HepG2 (cell line): ENCODE measurements around the gene ASAP2. TPM values are rescaled to one million over a fixed set of nuclear protein-coding genes. Genes with fewer than 3 reads are reported as not detected.

Experiments used
- FOXK1 ChIP-seq: sonication (generic); formaldehyde crosslinking; IDR thresholded peaks from 2 replicates; pipeline ENCODE4 v1.4.0; 2020; ENCODE audit warnings: low read depth, missing genetic modification reagents, borderline replicate concordance
- HMG20A ChIP-seq: IDR thresholded peaks from 2 replicates; pipeline ENCODE4 v1.6.1; 2016; ENCODE audit warnings: borderline replicate concordance
- MED1 ChIP-seq: sonication (generic); formaldehyde crosslinking; IDR thresholded peaks from 2 replicates; pipeline ENCODE4 v1.4.0; 2020; ENCODE audit warnings: missing genetic modification reagents
- MIER3 ChIP-seq: IDR thresholded peaks from 2 replicates; pipeline ENCODE4 v1.6.1; 2016; ENCODE audit warnings: missing compliant biosample characterization, borderline replicate concordance
- REXO4 ChIP-seq: sonication (generic); formaldehyde crosslinking; IDR thresholded peaks from 2 replicates; pipeline ENCODE4 v1.8.0; 2022; ENCODE audit warnings: missing genetic modification reagents, mild to moderate bottlenecking, borderline replicate concordance
- SOX13 ChIP-seq, 3 experiments: fragments of 450-650 bp in 1 of 3; sonication (generic) in 1 of 3; formaldehyde crosslinking in 1 of 3; IDR thresholded peaks in 2 of 3; conservative IDR thresholded peaks in 1 of 3; 2 replicates each; pipeline versions ENCODE4 v1.5.0 to v1.6.1; 2016 to 2020; ENCODE audit warnings: antibody characterized with exemption in 1 of 3, mild to moderate bottlenecking in 1 of 3, missing compliant biosample characterization in 1 of 3, missing genetic modification reagents in 1 of 3, moderate library complexity in 1 of 3
- SP1 ChIP-seq, 2 experiments: fragments of 450-650 bp in 1 of 2; sonication (generic) in 1 of 2; formaldehyde crosslinking in 1 of 2; IDR thresholded peaks; 2 replicates each; pipeline versions ENCODE4 v1.4.0 to v1.6.1; 2016 to 2020; ENCODE audit warnings: missing genetic modification reagents in 1 of 2
- STAG1 ChIP-seq: sonication (generic); formaldehyde crosslinking; IDR thresholded peaks from 2 replicates; pipeline ENCODE4 v1.4.0; 2020; ENCODE audit warnings: missing genetic modification reagents
- ZFP1 ChIP-seq: IDR thresholded peaks from 2 replicates; pipeline ENCODE4 v1.6.1; 2016
- ZNF790 ChIP-seq: sonication (generic); formaldehyde crosslinking; IDR thresholded peaks from 2 replicates; pipeline ENCODE4 v1.8.0; 2022; ENCODE audit warnings: missing genetic modification reagents, mild to moderate bottlenecking, borderline replicate concordance
- ZSCAN9 ChIP-seq: IDR thresholded peaks from 2 replicates; pipeline ENCODE4 v1.6.1; 2016; ENCODE audit warnings: borderline replicate concordance
- polyA plus RNA-seq, 8 experiments: library from polyadenylated mRNA; depleted of rRNA in 3 of 8; stranded (reverse) in 7 of 8; unstranded in 1 of 8; fragments of >200 nt; fragmentation: Illumina TruSeq in 4 of 8; extraction: Trizol in 4 of 8; gene quantifications; 2 replicates each; pipeline versions ENCODE4 v1.2.1 to v1.2.3, GENCODE V29; 2011 to 2016; ENCODE audit warnings: low read depth in 4 of 8, missing spikeins in 1 of 8, mixed read lengths in 1 of 8; ENCODE audit not compliant: insufficient read depth in 1 of 8
- total RNA-seq, 5 experiments: library from RNA; depleted of rRNA; stranded (reverse); fragments of >200 nt; fragmentation: Illumina TruSeq; extraction: Trizol; gene quantifications; 2 replicates each; pipeline ENCODE4 v1.2.3, GENCODE V29; 2016; ENCODE audit warnings: low read depth in 1 of 5
- TF ChIP-seq, protein P1 (sequence below): sonication (generic); IDR thresholded peaks from 2 replicates; pipeline ENCODE4 v1.6.1; 2016; ENCODE audit warnings: low read depth, borderline replicate concordance
- TF ChIP-seq, protein P2 (sequence below): sonication (generic); formaldehyde crosslinking; IDR thresholded peaks from 2 replicates; pipeline ENCODE4 v1.4.0; 2020; ENCODE audit warnings: mild to moderate bottlenecking, missing genetic modification reagents
- TF ChIP-seq, protein P3 (sequence below): sonication (generic); formaldehyde crosslinking; IDR thresholded peaks from 2 replicates; pipeline ENCODE4 v1.5.1; 2020; ENCODE audit warnings: mild to moderate bottlenecking, missing genetic modification reagents, moderate library complexity
- TF ChIP-seq, protein P4 (sequence below): IDR thresholded peaks from 2 replicates; pipeline ENCODE4 v1.6.1; 2016; ENCODE audit warnings: missing genetic modification reagents, missing compliant biosample characterization
- TF ChIP-seq, protein P5 (sequence below): IDR thresholded peaks from 2 replicates; pipeline ENCODE4 v1.6.1; 2016; ENCODE audit warnings: missing compliant biosample characterization, missing genetic modification reagents, borderline replicate concordance

The ASAP2 gene
- total and polyA plus RNA-seq, 2 of the 13 experiments (the other 11 are each of a cell fraction or from before 2014, with no cell fraction given) = 7.3 to 22.3 TPM

DNA sequence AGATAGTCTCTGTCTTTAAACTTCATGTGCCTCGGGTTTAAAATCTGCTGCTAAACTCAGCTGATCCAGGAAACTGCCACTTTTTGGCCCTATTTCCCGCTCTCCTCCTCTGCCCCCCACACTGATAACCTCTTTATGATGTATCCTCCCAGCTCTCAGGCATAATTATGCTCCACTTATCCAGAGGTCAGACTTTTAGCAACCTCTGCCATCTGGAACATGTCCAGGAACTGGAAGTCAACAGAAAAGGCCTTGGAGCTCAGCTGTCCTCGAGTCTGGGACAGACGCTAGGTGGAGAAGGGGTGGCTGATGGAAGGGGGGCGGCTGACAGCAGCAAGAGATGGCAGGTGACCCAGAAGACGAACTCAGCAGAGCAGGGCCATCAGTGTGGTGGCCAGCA is 41.2 kb downstream of the ASAP2 start (continued):
- TF ChIP-seq HMG20A (CRISPR knock-in tag) = 0 out of 2 replicates have a peak, but pooled peaks have one; percentile 51
- no peak for TF ChIP-seq SP1 (IDR thresholded peaks at IDR 0.05)
- TF ChIP-seq SP1 (CRISPR knock-in tag; IDR thresholded peaks at IDR 0.05) = no peak
- TF ChIP-seq ZNF790 (CRISPR knock-in tag) = no peak
- TF ChIP-seq ZSCAN9 (CRISPR knock-in tag) = 0 out of 2 replicates have a peak, but pooled peaks have one; percentile 16
- TF ChIP-seq, protein P1, sequence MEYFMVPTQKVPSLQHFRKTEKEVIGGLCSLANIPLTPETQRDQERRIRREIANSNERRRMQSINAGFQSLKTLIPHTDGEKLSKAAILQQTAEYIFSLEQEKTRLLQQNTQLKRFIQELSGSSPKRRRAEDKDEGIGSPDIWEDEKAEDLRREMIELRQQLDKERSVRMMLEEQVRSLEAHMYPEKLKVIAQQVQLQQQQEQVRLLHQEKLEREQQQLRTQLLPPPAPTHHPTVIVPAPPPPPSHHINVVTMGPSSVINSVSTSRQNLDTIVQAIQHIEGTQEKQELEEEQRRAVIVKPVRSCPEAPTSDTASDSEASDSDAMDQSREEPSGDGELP = peak; percentile 92
- TF ChIP-seq REXO4 = no peak
- TF ChIP-seq MIER3 = 0 out of 2 replicates have a peak, but pooled peaks have one; percentile 42
- TF ChIP-seq, protein P2, sequence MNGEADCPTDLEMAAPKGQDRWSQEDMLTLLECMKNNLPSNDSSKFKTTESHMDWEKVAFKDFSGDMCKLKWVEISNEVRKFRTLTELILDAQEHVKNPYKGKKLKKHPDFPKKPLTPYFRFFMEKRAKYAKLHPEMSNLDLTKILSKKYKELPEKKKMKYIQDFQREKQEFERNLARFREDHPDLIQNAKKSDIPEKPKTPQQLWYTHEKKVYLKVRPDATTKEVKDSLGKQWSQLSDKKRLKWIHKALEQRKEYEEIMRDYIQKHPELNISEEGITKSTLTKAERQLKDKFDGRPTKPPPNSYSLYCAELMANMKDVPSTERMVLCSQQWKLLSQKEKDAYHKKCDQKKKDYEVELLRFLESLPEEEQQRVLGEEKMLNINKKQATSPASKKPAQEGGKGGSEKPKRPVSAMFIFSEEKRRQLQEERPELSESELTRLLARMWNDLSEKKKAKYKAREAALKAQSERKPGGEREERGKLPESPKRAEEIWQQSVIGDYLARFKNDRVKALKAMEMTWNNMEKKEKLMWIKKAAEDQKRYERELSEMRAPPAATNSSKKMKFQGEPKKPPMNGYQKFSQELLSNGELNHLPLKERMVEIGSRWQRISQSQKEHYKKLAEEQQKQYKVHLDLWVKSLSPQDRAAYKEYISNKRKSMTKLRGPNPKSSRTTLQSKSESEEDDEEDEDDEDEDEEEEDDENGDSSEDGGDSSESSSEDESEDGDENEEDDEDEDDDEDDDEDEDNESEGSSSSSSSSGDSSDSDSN (CRISPR knock-in tag) = no peak
- TF ChIP-seq, protein P3, sequence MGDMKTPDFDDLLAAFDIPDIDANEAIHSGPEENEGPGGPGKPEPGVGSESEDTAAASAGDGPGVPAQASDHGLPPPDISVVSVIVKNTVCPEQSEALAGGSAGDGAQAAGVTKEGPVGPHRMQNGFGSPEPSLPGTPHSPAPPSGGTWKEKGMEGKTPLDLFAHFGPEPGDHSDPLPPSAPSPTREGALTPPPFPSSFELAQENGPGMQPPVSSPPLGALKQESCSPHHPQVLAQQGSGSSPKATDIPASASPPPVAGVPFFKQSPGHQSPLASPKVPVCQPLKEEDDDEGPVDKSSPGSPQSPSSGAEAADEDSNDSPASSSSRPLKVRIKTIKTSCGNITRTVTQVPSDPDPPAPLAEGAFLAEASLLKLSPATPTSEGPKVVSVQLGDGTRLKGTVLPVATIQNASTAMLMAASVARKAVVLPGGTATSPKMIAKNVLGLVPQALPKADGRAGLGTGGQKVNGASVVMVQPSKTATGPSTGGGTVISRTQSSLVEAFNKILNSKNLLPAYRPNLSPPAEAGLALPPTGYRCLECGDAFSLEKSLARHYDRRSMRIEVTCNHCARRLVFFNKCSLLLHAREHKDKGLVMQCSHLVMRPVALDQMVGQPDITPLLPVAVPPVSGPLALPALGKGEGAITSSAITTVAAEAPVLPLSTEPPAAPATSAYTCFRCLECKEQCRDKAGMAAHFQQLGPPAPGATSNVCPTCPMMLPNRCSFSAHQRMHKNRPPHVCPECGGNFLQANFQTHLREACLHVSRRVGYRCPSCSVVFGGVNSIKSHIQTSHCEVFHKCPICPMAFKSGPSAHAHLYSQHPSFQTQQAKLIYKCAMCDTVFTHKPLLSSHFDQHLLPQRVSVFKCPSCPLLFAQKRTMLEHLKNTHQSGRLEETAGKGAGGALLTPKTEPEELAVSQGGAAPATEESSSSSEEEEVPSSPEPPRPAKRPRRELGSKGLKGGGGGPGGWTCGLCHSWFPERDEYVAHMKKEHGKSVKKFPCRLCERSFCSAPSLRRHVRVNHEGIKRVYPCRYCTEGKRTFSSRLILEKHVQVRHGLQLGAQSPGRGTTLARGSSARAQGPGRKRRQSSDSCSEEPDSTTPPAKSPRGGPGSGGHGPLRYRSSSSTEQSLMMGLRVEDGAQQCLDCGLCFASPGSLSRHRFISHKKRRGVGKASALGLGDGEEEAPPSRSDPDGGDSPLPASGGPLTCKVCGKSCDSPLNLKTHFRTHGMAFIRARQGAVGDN (CRISPR knock-in tag) = peak; percentile 49
- TF ChIP-seq, protein P4, sequence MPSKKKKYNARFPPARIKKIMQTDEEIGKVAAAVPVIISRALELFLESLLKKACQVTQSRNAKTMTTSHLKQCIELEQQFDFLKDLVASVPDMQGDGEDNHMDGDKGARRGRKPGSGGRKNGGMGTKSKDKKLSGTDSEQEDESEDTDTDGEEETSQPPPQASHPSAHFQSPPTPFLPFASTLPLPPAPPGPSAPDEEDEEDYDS (CRISPR knock-in tag) = 0 out of 2 replicates have a peak, but pooled peaks have one; percentile 45
- 0 out of 2 replicates have a peak, but pooled peaks have one; percentile 11 for TF ChIP-seq STAG1 (CRISPR knock-in tag)
- TF ChIP-seq, protein P5, sequence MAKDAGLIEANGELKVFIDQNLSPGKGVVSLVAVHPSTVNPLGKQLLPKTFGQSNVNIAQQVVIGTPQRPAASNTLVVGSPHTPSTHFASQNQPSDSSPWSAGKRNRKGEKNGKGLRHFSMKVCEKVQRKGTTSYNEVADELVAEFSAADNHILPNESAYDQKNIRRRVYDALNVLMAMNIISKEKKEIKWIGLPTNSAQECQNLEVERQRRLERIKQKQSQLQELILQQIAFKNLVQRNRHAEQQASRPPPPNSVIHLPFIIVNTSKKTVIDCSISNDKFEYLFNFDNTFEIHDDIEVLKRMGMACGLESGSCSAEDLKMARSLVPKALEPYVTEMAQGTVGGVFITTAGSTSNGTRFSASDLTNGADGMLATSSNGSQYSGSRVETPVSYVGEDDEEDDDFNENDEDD = no peak
- TF ChIP-seq MED1 (CRISPR knock-in tag) = 0 out of 2 replicates have a peak, but pooled peaks have one; percentile 19
- TF ChIP-seq FOXK1 (CRISPR knock-in tag) = peak; percentile 43; the same call in 1 of the 2 replicates
- no peak for TF ChIP-seq SOX13 (IDR thresholded peaks at IDR 0.05)
- TF ChIP-seq SOX13 (CRISPR knock-in tag; conservative IDR thresholded peaks at IDR 0.05 in 1 of 2, IDR thresholded peaks at IDR 0.05 in 1 of 2) = peak in 1 of 2 experiments; percentile 62; a peak in 2 of 4 replicates
- TF ChIP-seq ZFP1 (CRISPR knock-in tag) = no peak
